GM10266 (cell line): Measurements from ENCODE around the gene LMAN1L.

Experiments used
- DNase-seq: peaks from one replicate; pipeline ENCODE4 v3.0.0; 2012; ENCODE audit errors: extremely low spot score
- CTCF ChIP-seq: IDR thresholded peaks from 2 replicates; pipeline ENCODE4 v1.5.1; 2012; ENCODE audit warnings: mild to moderate bottlenecking, low read depth; ENCODE audit not compliant: control insufficient read depth, insufficient read depth; ENCODE audit errors: missing control alignments

LMAN1L gene

GRCh38 chr15:74802290-74802689, 10.3 kb upstream of the LMAN1L start:
- no peak for DNase-seq
- no peak for TF ChIP-seq CTCF

GRCh38 chr15:74802862-74803447, 9.7 kb upstream of the LMAN1L start:
- no peak for TF ChIP-seq CTCF
- no peak for DNase-seq

- no peak for DNase-seq
- no peak for TF ChIP-seq CTCF
These were observed 7.7 kb upstream of the LMAN1L start for GRCh38 chr15:74804935-74805334.

GRCh38 chr15:74807282-74807681, 5.4 kb upstream of the LMAN1L start:
- TF ChIP-seq CTCF: no peak
- DNase-seq: no peak

GRCh38 chr15:74808078-74808839, 4.4 kb upstream of the LMAN1L start:
- no peak for TF ChIP-seq CTCF
- DNase-seq: no peak

GRCh38 chr15:74808840-74809229, 3.8 kb upstream of the LMAN1L start:
- TF ChIP-seq CTCF: no peak
- no peak for DNase-seq

GRCh38 chr15:74809242-74809641, 3.4 kb upstream of the LMAN1L start:
- no peak for TF ChIP-seq CTCF

More at GRCh38 chr15:74809242-74809641, 3.4 kb upstream of the LMAN1L start:
- no peak for DNase-seq
